IPS DF 19.7 (cell line): ENCODE data around the gene FASTKD3.
"Not testable (repeated sequence)": the region's sequence is repeated elsewhere in the genome, so short reads cannot be mapped to it uniquely, and the experiment has no call there.

Source experiments
- DNase-seq: peaks from one replicate; pipeline ENCODE4 v3.0.0-alpha.2; 2013; ENCODE audit warnings: low read depth, low spot score

The FASTKD3 gene, protein sequence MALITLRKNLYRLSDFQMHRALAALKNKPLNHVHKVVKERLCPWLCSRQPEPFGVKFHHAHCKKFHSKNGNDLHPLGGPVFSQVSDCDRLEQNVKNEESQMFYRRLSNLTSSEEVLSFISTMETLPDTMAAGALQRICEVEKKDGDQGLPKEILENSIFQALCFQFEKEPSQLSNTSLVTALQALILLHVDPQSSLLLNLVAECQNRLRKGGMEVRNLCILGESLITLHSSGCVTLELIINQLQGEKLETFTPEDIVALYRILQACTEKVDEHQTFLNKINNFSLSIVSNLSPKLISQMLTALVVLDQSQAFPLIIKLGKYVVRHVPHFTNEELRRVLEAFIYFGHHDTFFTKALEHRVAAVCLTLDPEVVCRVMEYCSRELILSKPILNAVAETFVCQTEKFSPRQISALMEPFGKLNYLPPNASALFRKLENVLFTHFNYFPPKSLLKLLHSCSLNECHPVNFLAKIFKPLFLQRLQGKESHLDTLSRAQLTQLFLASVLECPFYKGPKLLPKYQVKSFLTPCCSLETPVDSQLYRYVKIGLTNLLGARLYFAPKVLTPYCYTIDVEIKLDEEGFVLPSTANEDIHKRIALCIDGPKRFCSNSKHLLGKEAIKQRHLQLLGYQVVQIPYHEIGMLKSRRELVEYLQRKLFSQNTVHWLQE

GRCh38 chr5:7868773-7869473 is at the start of gene FASTKD3, which contains the start of gene MTRR:
Gene FASTKD3, minus strand, starts transcription at chr5:7869031. Its CDS starts 948 bp downstream, at chr5:7868083.
Gene MTRR, plus strand, starts transcription at chr5:7869148. Its CDS starts 1,647 bp downstream, at chr5:7870795.
- peak; percentile 70 for DNase-seq

- no peak for DNase-seq
Observed at GRCh38 chr5:7917130-7918123, 48.6 kb upstream of the FASTKD3 start.

DNA sequence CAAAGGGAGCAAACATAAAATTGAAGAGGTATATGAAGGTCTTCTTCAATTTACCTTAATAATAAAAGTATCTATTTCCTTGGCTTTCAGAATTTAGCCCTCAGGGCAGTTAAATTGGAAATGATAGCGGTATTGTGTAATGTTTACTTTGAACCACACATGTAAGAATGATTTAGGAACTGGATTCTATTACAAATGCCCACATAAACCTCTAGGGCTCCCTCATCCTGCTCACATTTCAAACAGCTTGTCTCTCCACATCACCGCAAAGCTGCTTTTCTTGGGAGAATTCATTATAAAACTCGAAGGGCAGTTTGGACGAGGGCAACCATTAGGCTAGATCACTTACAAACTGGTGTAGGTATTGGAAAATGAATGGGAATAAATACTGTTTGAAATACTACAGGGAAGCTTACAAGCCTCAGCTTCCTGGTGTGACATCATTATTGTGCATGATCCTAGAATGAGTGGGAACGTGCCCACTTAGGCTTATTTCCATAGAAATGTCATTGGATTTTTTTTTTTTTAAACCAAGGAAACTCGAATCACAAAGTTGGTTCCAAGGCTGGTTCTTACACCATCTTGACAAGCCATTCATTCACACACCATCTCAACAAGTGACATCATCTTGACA is 47.5 kb upstream of the FASTKD3 start:
- DNase-seq, result no peak

GRCh38 chr5:7911429-7911771 is 42.6 kb upstream of the FASTKD3 start:
- not testable (repeated sequence) for DNase-seq

GRCh38 chr5:7910738-7911428 is 42.1 kb upstream of the FASTKD3 start:
- no peak for DNase-seq

DNA sequence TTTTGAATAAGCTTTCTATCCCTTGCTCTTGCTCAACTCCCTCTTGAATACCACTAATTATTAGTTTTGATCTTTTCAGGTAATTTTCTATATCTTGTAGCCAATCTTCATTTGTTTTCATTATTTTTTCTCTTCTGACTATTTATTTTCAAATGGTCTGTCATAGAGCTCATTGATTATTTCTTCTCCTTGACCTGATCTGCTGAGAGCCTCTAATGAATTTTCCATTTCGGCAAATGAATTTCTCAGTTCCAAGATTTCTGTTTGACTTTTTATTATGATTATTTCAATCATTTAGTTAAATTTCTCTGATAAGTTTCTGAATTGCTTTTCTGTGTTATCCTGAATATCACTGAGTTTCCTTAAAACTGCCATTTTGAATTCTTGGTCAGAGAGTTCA is 39.5 kb upstream of the FASTKD3 start:
- DNase-seq, result no peak

GRCh38 chr5:7907612-7908011 is 38.8 kb upstream of the FASTKD3 start:
- DNase-seq, result no peak

- no peak for DNase-seq
Observed at GRCh38 chr5:7904170-7904569, 35.3 kb upstream of the FASTKD3 start.

DNA sequence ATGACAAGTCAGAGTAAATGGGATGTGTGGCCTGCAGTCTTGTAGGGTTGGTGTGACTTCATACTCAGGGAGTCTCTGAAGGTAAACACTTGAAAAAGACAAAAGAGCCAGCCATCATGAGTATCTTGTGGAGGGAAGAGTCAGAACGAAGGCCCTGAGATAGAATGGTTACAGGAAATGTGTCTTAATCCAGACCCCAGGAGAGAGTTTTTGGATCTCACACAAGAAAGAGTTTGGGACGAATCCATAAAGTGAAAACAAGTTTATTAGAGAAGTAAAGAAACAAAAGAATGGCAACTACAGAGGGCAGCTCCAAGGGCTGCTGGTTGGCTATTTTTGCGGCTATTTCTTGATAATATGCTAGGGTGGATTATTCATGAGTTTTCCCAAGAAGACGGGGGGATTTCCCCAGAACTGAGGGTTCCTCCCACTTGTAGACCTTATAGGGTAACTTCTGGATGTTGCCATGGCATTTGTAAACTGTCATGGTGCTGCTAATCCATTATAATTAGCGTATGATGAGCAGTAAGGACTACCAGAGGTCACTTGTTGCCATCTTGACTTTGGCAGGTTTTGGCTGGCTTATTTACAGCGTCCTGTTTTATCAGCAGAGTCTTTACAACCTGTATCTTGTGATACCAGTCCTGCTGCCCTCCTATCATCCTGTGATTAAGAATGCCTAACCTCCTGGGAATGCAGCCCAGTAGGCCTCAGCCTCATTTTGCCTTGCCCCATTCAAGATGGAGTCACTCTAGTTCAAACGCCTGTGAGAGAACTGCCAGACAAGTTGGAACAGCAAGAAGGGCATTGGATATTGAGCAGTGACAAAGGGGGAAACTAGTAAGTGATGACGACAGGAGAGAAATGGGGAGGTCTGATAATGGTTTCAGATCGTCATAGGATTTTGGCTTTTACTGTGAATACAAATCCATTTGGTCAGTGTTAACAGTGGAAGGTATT is 34.1 kb upstream of the FASTKD3 start:
- DNase-seq, result no peak

DNA sequence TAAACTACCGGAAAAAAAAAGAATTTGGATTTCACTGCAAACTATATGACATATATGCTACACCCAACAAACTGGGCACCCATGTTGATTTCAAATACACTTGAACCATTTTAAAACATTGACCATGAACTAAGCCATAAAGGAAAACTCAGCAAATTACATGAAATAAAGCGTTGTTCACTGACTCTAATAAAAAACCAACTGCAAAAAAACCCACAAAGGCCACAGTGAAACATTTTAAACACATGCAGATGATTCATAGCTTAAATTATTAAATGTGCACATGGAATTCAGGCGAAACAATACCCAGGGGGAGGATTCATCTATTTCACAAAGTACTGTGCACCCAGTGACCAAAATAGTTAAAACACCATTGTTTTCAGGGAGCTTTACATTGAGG is 33.4 kb upstream of the FASTKD3 start:
- no peak for DNase-seq

DNA sequence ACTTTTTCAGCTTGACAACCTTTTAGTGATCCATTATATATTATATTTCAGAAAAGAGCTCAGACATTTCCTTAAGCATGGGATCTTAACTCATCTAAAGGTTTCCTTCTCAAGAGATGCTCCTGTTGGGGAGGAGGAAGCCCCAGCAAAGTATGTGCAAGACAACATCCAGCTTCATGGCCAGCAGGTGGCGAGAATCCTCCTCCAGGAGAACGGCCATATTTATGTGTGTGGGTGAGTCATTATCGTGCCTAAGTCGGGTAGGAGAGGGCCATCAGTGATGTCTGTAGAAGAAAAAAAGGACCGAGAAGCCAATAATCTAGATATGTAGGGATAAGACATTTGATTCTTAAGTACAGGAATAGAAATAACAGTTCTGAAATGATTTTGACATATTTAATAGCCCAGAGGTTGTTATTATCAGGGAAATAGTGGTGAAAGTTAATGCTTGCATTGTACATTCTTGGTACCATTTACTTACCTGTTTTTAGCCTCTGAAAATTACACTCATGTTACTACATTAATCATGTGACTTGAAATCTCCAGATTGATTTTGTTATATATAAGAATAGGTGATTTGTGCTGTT is 28.3 kb upstream of the FASTKD3 start:
- DNase-seq, result no peak

DNA sequence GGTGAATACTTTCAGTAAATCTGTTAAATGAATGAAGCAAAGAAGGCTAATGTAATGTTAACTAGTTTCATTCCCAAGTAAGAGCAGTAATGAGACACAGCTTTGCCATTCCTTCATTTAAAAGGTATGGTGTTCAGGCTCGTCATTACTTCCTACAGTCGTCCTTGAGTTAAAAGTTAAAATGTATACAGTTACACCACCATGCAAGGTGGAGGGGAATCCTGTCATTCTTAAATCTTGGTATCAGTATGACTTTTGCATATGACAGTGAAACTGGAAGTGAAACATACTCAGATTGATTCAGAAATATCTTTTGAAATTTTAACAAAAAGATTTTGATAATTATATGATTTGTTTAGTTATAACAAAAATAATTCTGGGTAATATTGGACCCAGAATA is 26.0 kb upstream of the FASTKD3 start:
- DNase-seq, result no peak

DNA sequence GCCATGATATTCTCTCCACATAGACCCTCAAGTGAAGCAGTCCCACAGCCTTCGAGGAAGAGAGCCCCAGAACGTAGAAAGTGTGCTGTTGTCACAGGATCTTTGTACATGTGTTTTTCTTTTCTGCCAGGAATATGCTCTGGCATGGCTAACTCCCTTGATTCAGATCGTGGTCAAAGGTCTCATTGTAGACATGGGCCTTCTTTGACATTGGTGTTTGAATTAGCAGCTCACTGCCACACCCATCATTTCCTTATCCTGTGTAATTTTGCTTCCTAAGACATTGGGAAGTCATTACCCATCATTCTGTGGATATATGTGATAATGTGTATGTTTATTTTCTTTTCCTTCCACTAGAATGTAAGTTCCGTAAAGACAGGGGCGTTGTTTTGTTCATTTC is 25.6 kb upstream of the FASTKD3 start:
- no peak for DNase-seq

GRCh38 chr5:7888901-7889300 is 20.1 kb upstream of the FASTKD3 start:
- DNase-seq, result no peak

- no peak for DNase-seq
Observed at GRCh38 chr5:7886849-7887475, 18.1 kb upstream of the FASTKD3 start.

- DNase-seq, result no peak
Observed at GRCh38 chr5:7884491-7885267, 15.8 kb upstream of the FASTKD3 start.

GRCh38 chr5:7882926-7883325 is 14.1 kb upstream of the FASTKD3 start:
- no peak for DNase-seq
